Fibroblast of lung (primary cell): ENCODE results near the gene SLC13A1. TPM values are rescaled to one million over a fixed set of nuclear protein-coding genes. Genes with fewer than 3 reads are reported as not detected.

Experiments
- DNase-seq, 2 donors: peaks; one replicate each; pipeline versions ENCODE4 v3.0.0 to v3.0.0-alpha.2; 2010; ENCODE audit warnings: low read depth in 2 of 2
- H2AFZ ChIP-seq: 2 replicates; pipeline ENCODE4 v1.5.1; 2012; ENCODE audit warnings: low read length, control low read depth, inconsistent platforms
- H3K27ac ChIP-seq: 2 replicates; pipeline ENCODE4 v1.5.1; 2011; ENCODE audit warnings: low read length, control low read depth; ENCODE audit not compliant: insufficient read depth
- H3K27me3 ChIP-seq: 2 replicates; pipeline ENCODE4 v1.5.1; 2011; ENCODE audit warnings: mild to moderate bottlenecking, low read length; ENCODE audit not compliant: control insufficient read depth, insufficient read depth
- H3K36me3 ChIP-seq: 2 replicates; pipeline ENCODE4 v1.5.1; 2011; ENCODE audit warnings: low read length; ENCODE audit not compliant: control insufficient read depth, insufficient read depth
- H3K4me1 ChIP-seq: 2 replicates; pipeline ENCODE4 v1.5.1; 2011; ENCODE audit warnings: low read length; ENCODE audit not compliant: control insufficient read depth, insufficient read depth; ENCODE audit errors: extremely low read depth
- H3K4me2 ChIP-seq: 2 replicates; pipeline ENCODE4 v1.5.1; 2011; ENCODE audit warnings: low read length, control low read depth; ENCODE audit not compliant: insufficient read depth; ENCODE audit errors: extremely low read depth
- H3K4me3 ChIP-seq, 4 experiments: fragments of 200-600 bp in 1 of 4; sonication (generic) in 1 of 4; replicated peaks in 1 of 4; 2 replicates each; pipeline ENCODE4 v1.5.1; 2011 to 2016; ENCODE audit warnings: low read length in 4 of 4, low read depth in 3 of 4, mild to moderate bottlenecking in 3 of 4, control low read depth in 2 of 4, inconsistent platforms in 1 of 4, mixed read lengths in 1 of 4; ENCODE audit not compliant: insufficient read depth in 1 of 4; ENCODE audit errors: control extremely low read depth in 1 of 4
- H3K79me2 ChIP-seq: 2 replicates; pipeline ENCODE4 v1.5.1; 2012; ENCODE audit warnings: mild to moderate bottlenecking, low read length, inconsistent platforms; ENCODE audit not compliant: control insufficient read depth, insufficient read depth
- H3K9ac ChIP-seq: 2 replicates; pipeline ENCODE4 v1.5.1; 2011; ENCODE audit warnings: mild to moderate bottlenecking, low read length, control low read depth; ENCODE audit not compliant: insufficient read depth
- H3K9me3 ChIP-seq: 2 replicates; pipeline ENCODE4 v1.5.1; 2012; ENCODE audit warnings: low read depth, low read length; ENCODE audit not compliant: control insufficient read depth, insufficient read depth
- H4K20me1 ChIP-seq: 2 replicates; pipeline ENCODE4 v1.5.1; 2011; ENCODE audit warnings: low read length; ENCODE audit not compliant: control insufficient read depth, insufficient read depth; ENCODE audit errors: extremely low read depth
- CTCF ChIP-seq, 2 donors: IDR thresholded peaks in 1 of 2; conservative IDR thresholded peaks in 1 of 2; 1 replicate in 1 of 2; 2 replicates in 1 of 2; pipeline ENCODE4 v1.5.1; 2011 to 2012; ENCODE audit warnings: low read length in 2 of 2, control low read depth in 1 of 2, inconsistent platforms in 1 of 2, low read depth in 1 of 2, mild to moderate bottlenecking in 1 of 2
- EZH2 ChIP-seq: IDR thresholded peaks from 2 replicates; pipeline ENCODE4 v1.5.1; 2012; ENCODE audit warnings: low read length, control low read depth, mild to moderate bottlenecking; ENCODE audit errors: missing control alignments
- polyA plus RNA-seq, 2 donors: library from polyadenylated mRNA; depleted of rRNA in 1 of 2; stranded (reverse) in 1 of 2; unstranded in 1 of 2; fragments of >200 nt; gene quantifications; 2 replicates each; pipeline ENCODE4 v1.2.1, GENCODE V29; 2011 to 2012; ENCODE audit warnings: missing spikeins in 1 of 2
- total RNA-seq: library from RNA; depleted of rRNA; stranded (reverse); fragments of >200 nt; gene quantifications from 2 replicates; pipeline ENCODE4 v1.2.1, GENCODE V29; 2014

Gene SLC13A1
- total and polyA plus RNA-seq, 2 donors (not counting 1 experiment from before 2014, with no cell fraction given), result not detected

GRCh38 chr7:123126691-123127090, 73.1 kb downstream of the SLC13A1 start:
- no peak for DNase-seq
- Histone ChIP-seq H3K4me2 (no peak overlapping the region), H3K9me3 (no peaks in the 10 kb centered on the region)

GRCh38 chr7:123126171-123126570, 73.6 kb downstream of the SLC13A1 start:
- H3K4me3 ChIP-seq, result no peak overlapping the region
- H4K20me1 ChIP-seq, result no peaks in the 10 kb centered on the region
- no peaks in the 10 kb centered on the region for H3K36me3 ChIP-seq
- DNase-seq, result no peak
- H3K79me2 ChIP-seq, result no peaks in the 10 kb centered on the region
- H3K9me3 ChIP-seq, result no peaks in the 10 kb centered on the region
- no peaks in the 10 kb centered on the region for H3K27me3 ChIP-seq
- no peak overlapping the region for H3K27ac ChIP-seq
- TF ChIP-seq CTCF (conservative IDR thresholded peaks at IDR 0.05 in 1 of 2, IDR thresholded peaks at IDR 0.05 in 1 of 2; ENCODE audit: low read depth in 1 of 2, low read length in 2 of 2) (no peak), EZH2 (no peak)
- no peak overlapping the region for H3K4me2 ChIP-seq
- no peak overlapping the region for H3K9ac ChIP-seq
- no peaks in the 10 kb centered on the region for H3K4me1 ChIP-seq
- H2AFZ ChIP-seq, result no peak overlapping the region

More at GRCh38 chr7:123126691-123127090, 73.1 kb downstream of the SLC13A1 start:
- Histone ChIP-seq H3K27me3 (no peaks in the 10 kb centered on the region), H3K79me2 (no peaks in the 10 kb centered on the region), H4K20me1 (no peaks in the 10 kb centered on the region), H3K36me3 (no peaks in the 10 kb centered on the region), H3K27ac (no peak overlapping the region), H3K4me1 (no peaks in the 10 kb centered on the region), H3K4me3 (no peak overlapping the region), H2AFZ (no peak overlapping the region), H3K9ac (no peak overlapping the region)
- TF ChIP-seq EZH2, result no peak

- TF ChIP-seq EZH2 (no peak), CTCF (conservative IDR thresholded peaks at IDR 0.05 in 1 of 2, IDR thresholded peaks at IDR 0.05 in 1 of 2; ENCODE audit: low read depth in 1 of 2, low read length in 2 of 2) (no peak)
- DNase-seq, result no peak
- H3K4me2 ChIP-seq, result no peak overlapping the region
- no peaks in the 10 kb centered on the region for H3K36me3 ChIP-seq
- H4K20me1 ChIP-seq, result no peaks in the 10 kb centered on the region
- no peaks in the 10 kb centered on the region for H3K9me3 ChIP-seq
- no peak overlapping the region for H3K4me3 ChIP-seq
- no peak overlapping the region for H2AFZ ChIP-seq
- no peaks in the 10 kb centered on the region for H3K79me2 ChIP-seq
- H3K9ac ChIP-seq, result no peak overlapping the region
- no peaks in the 10 kb centered on the region for H3K4me1 ChIP-seq
- H3K27me3 ChIP-seq, result no peaks in the 10 kb centered on the region
- no peak overlapping the region for H3K27ac ChIP-seq
Observed at GRCh38 chr7:123125231-123125630, 74.5 kb downstream of the SLC13A1 start.
